22Rv1 (cell line): ENCODE results near the gene SRGAP1.
A peak's percentile ranks its signal among the peaks of the same experiment; 100 is the strongest.
"Not testable (repeated sequence)": the region's sequence is repeated elsewhere in the genome, so short reads cannot be mapped to it uniquely, and the experiment has no call there.

Experiments used
- H3K27ac ChIP-seq: fragments of 450-650 bp; 2 replicates; pipeline ENCODE4 v1.5.1; 2017
- CTCF ChIP-seq: fragments of 450-650 bp; IDR thresholded peaks from 2 replicates; pipeline ENCODE4 v1.5.1; 2017; ENCODE audit warnings: mild to moderate bottlenecking
- ZFX ChIP-seq: fragments of 450-650 bp; IDR thresholded peaks from 2 replicates; pipeline ENCODE4 v1.6.1; 2017; ENCODE audit warnings: antibody characterized with exemption, borderline replicate concordance

Gene SRGAP1

GRCh38 chr12:63867053-63867452 is 22.6 kb downstream of the SRGAP1 start:
- no peak overlapping the region for H3K27ac ChIP-seq
- TF ChIP-seq ZFX: no peak
- TF ChIP-seq CTCF: no peak

GRCh38 chr12:63869656-63870055 is 25.2 kb downstream of the SRGAP1 start:
- H3K27ac ChIP-seq: peak overlapping the region; percentile 44
- TF ChIP-seq CTCF: no peak
- no peak for TF ChIP-seq ZFX

DNA sequence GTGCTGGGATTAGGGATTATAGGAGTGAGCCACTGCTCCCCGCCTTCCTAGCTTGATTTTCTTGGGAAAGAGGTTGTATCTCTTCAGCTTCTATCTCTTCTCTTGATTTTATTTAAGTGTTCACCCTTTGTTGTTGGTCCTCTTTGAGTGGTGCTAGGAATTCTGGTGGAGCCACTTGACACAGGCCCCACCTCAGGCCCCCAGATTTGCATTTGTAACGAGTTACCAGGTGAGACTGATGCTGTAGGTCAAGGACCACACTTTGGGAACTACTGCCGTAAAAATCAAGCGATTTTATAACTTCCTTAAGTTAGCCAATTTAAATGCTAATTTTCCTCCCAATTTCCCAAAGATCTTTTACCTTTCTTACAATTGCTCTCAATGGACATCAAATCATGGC is 26.3 kb downstream of the SRGAP1 start:
- H3K27ac ChIP-seq: no peak overlapping the region
- no peak for TF ChIP-seq CTCF
- no peak for TF ChIP-seq ZFX

GRCh38 chr12:63874897-63875480 is 30.5 kb downstream of the SRGAP1 start:
- TF ChIP-seq CTCF: no peak
- TF ChIP-seq ZFX: no peak
- H3K27ac ChIP-seq: no peak overlapping the region

- no peak for TF ChIP-seq CTCF
- no peak for TF ChIP-seq ZFX
- no peak overlapping the region for H3K27ac ChIP-seq
Observed at GRCh38 chr12:63875703-63876102, 31.2 kb downstream of the SRGAP1 start.

DNA sequence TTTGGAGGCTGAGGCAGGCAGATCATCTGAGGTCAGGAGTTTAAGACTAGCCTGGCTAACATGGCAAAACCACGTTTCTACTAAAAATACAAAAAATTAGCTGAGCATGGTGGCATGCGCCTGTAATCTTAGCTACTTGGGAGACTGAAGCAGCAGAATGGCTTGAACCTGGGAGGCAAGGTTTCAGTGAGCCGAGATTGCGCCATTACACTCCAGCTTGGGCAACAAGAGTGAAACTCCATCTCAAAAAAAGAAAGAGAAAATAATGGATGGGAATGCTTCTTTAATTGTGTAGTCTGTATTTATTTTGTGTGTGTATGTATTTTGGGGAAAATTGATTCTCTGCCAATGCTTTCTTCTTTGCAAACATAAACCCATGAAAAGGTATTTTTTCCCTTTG is 32.5 kb downstream of the SRGAP1 start:
- TF ChIP-seq CTCF: no peak
- TF ChIP-seq ZFX: no peak
- H3K27ac ChIP-seq: no peak overlapping the region

- no peak overlapping the region for H3K27ac ChIP-seq
- TF ChIP-seq ZFX (no peak), CTCF (no peak)
Observed at GRCh38 chr12:63877693-63878092, 33.2 kb downstream of the SRGAP1 start.

DNA sequence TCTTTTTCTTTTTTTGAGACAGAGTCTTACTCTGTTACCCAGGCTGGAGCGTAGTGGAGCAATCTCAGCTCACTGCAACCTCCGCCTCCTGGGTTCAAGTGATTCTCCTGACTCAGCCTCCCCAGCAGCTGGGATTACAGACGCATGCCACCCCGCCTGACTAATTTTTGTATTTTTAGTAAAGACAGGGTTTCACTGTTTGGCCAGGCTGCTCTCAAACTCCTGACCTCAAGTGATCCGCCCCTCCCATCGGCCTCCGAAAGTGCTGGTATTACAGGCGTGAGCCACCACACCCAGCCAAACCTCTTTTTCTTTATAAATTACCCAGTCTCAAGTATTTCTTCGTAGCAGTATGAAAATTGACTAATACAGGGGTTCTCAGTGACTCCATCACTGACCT is 35.7 kb downstream of the SRGAP1 start:
- not testable (repeated sequence) for H3K27ac ChIP-seq
